Measurements from ENCODE around the gene ETAA1. TPM values are rescaled to one million over a fixed set of nuclear protein-coding genes. Genes with fewer than 3 reads are reported as not detected.

Gene ETAA1
- total RNA-seq, 1 donor from 2014 or later, result 13.7 TPM

DNA sequence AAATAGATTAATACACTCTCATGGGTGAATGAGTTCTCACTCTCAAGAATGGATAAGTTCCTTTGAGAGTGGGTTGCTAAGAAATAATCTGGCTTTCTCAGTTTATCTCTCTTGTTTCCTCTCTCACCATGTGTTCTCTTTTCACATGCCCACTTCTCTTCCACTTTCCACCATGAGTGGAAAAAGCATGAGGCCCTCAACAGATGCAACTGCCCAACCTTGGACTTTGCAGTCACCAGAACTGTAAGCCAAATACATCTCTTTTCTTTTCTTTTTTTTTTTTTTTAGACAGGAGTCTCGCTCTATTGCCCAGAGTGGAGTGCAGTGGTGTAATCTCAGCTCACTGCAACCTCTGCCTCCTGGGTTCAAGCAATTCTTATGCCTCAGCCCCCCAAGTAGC lies 18.1 kb upstream of the ETAA1 start:
- no peaks in the 10 kb centered on the region for H3K36me3 ChIP-seq
- H3K27me3 ChIP-seq, result no peaks in the 10 kb centered on the region
- no peak overlapping the region for H3K4me3 ChIP-seq
- no peak for DNase-seq
- intact Hi-C loops (cut with DNase I), result no loop called here
- H3K27ac ChIP-seq, result no peak overlapping the region
- no peak for ATAC-seq
- no peak for TF ChIP-seq CTCF (IDR thresholded peaks at IDR 0.05)
- no peaks in the 10 kb centered on the region for H3K4me1 ChIP-seq
- no peaks in the 10 kb centered on the region for H3K9me3 ChIP-seq

DNA sequence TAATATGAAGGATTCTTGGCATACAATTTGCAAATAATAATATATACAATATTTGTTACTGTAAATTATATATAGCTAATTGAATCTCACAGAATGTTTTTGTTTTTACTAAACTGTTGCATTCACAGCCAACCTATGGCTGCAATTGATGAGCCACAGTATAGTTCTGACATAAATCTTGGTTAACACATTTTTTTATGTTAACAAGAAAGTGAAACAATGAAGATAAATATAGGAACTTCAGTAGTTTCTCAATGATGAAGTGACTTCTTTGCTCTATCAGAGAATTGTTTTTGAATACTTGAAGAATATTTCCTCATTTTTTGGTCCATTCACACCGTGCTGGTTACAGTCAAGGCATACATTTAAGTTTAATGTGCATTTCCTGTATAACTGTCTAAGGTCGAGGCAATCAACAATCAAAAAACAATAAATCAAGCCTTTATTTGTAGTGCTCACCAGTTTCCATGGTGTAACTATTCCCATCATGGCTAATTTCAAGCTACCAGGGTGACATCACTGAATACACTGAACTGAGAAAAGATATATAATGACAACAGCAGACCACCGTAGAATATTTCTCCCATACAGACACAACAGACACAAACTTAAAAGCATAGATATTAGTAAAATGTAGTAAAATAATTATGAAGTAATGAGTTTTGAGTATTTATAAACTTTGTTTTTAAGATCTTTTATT lies 12.9 kb upstream of the ETAA1 start:
- no peaks in the 10 kb centered on the region for H3K27me3 ChIP-seq
- H3K4me1 ChIP-seq, result no peaks in the 10 kb centered on the region
- H3K36me3 ChIP-seq, result no peaks in the 10 kb centered on the region
- intact Hi-C loops (cut with DNase I), result no loop called here
- TF ChIP-seq CTCF (IDR thresholded peaks at IDR 0.05), result no peak
- H3K9me3 ChIP-seq, result no peaks in the 10 kb centered on the region
- H3K4me3 ChIP-seq, result no peak overlapping the region
- H3K27ac ChIP-seq, result no peak overlapping the region
- DNase-seq (no peak), ATAC-seq (no peak)

- TF ChIP-seq CTCF (IDR thresholded peaks at IDR 0.05), result no peak
- H3K4me1 ChIP-seq, result peaks cover 5% of the 10 kb centered on the region
- H3K9me3 ChIP-seq, result no peaks in the 10 kb centered on the region
- DNase-seq (no peak), ATAC-seq (no peak)
- intact Hi-C loops (cut with DNase I), result no loop called here
- no peak overlapping the region for H3K4me3 ChIP-seq
- H3K27me3 ChIP-seq, result no peaks in the 10 kb centered on the region
- H3K36me3 ChIP-seq, result no peaks in the 10 kb centered on the region
- H3K27ac ChIP-seq, result peak overlapping the region; percentile 20
Observed at GRCh38 chr2:67388680-67389079, 8.5 kb upstream of the ETAA1 start.

DNA sequence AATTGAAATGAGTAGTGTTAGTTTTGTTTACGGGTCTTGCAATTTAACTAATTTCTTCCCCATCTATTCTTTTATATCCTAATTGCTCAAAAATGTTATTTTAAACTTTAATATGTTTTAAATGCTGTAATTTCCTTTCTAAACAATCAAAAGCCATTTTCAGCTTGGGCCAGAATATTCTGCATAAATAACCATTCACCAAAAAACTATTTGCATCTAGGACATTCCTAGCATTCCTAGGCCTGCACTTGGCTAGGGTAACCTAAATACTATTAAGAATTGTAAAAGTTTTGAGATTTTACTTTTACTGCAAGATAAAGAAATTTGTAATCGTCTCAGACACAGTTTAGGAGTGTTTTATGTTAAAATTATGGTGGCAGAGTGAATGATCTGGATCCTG lies 7.8 kb upstream of the ETAA1 start:
- Histone ChIP-seq H3K4me1 (peaks cover 5% of the 10 kb centered on the region), H3K9me3 (no peaks in the 10 kb centered on the region), H3K36me3 (no peaks in the 10 kb centered on the region), H3K4me3 (no peak overlapping the region), H3K27ac (peak overlapping the region; percentile 25), H3K27me3 (no peaks in the 10 kb centered on the region)
- DNase-seq (no peak), ATAC-seq (no peak)
- no peak for TF ChIP-seq CTCF (IDR thresholded peaks at IDR 0.05)
- intact Hi-C loops (cut with DNase I), result no loop called here

GRCh38 chr2:67389788-67390187 lies 7.3 kb upstream of the ETAA1 start:
- no peak for TF ChIP-seq CTCF (IDR thresholded peaks at IDR 0.05)
- ATAC-seq, result no peak
- DNase-seq, result no peak
- H3K27me3 ChIP-seq, result no peaks in the 10 kb centered on the region
- H3K4me3 ChIP-seq, result no peak overlapping the region
- peak overlapping the region; percentile 25 for H3K27ac ChIP-seq
- H3K9me3 ChIP-seq, result no peaks in the 10 kb centered on the region
- H3K36me3 ChIP-seq, result no peaks in the 10 kb centered on the region
- intact Hi-C loops (cut with DNase I), result no loop called here
- peaks cover 5% of the 10 kb centered on the region for H3K4me1 ChIP-seq

- no peak for TF ChIP-seq CTCF (IDR thresholded peaks at IDR 0.05)
- intact Hi-C loops (cut with DNase I), result no loop called here
Observed at GRCh38 chr2:67393237-67393636, 3.9 kb upstream of the ETAA1 start.

More at GRCh38 chr2:67393237-67393636, 3.9 kb upstream of the ETAA1 start:
- ATAC-seq (no peak), DNase-seq (no peak)
- Histone ChIP-seq H3K36me3 (no peaks in the 10 kb centered on the region), H3K27ac (no peak overlapping the region), H3K4me1 (peaks cover 5% of the 10 kb centered on the region), H3K27me3 (no peaks in the 10 kb centered on the region), H3K9me3 (no peaks in the 10 kb centered on the region), H3K4me3 (no peak overlapping the region)

Data from upper lobe of right lung (tissue), 1 donor.